ENCODE measurements around the gene MYEOV. TPM values are rescaled to one million over a fixed set of nuclear protein-coding genes. Genes with fewer than 3 reads are reported as not detected.

Gene MYEOV
- 0.65 TPM for polyA plus RNA-seq (ENCODE audit: insufficient read length)

DNA sequence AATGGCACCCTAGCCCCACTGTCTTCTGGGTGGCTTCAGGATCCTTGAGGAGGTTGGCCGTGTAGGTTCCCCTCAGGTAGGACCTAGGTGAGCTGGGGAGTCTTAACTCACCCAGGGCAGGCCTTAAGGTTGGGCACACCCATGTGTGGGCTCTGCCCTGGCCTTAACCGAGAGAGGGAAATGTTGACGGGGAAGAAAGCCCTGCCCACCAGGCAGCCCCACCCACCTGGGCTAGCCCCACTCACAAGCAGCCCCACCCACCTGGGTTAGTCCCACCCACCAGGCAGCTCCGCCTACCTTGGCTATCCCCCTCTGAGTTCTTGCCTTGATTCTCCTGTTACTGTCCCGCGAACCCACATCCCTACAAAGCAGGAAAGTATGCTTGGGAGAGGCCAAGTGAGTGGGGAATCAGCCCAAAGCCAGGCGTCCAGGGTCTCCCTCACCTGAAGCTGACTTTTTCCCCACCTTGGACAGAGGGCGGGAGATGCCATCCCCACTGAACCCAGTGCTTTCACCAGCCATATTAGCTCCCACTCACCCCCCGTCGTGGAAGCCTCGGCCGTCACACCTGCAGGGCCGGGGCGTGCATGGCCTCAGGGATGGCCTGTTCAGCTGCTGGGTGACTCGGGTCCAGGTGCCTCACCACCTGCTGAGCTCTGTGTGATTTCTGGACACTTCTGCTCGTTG, at the start of gene MYEOV:
Gene MYEOV, plus strand, starts transcription at position 337 of the 687 bp plus-strand sequence. CDS start 1,200 bp downstream, outside the sequence.
- DNase-seq, result no peak

DNA sequence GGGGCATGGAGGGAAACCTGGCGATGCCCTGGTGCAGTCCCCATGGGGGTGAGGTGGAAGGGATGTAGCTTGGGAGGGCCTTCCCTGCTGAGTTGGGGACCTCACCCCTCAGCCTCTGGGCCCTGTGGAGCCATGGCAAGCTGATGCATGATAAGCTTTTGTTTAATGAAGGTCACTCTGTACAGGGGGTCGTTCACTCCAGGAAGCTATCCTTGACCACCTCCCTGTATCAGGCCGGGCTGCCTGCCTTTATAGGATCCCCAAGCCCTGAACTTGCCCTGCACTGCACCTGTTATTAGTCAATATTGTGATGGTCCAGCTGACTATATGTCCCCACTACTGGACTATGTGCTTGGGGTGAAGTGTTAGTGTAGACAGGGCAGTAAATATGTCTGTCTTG, 49.7 kb upstream of the MYEOV start:
- DNase-seq, result no peak

DNA sequence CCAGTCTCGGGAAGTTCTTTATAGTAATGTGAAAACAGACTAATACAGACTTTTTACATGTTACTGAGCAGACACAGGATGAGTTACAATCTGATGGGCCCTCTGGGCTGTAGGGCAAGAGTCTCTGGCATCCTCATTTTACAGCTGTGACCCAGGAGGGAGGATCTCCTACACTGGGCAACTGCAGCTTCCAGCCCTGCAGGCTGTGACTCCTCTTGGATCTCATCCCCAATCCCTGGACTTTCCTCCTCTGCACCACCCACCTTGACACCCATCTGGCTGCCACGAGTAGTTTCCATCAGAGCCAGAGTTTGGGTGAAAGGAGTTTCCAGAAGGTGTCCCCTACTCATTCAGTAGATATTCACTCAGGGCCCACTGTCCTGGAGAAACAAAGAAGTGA, 48.9 kb upstream of the MYEOV start:
- DNase-seq, result no peak

DNA sequence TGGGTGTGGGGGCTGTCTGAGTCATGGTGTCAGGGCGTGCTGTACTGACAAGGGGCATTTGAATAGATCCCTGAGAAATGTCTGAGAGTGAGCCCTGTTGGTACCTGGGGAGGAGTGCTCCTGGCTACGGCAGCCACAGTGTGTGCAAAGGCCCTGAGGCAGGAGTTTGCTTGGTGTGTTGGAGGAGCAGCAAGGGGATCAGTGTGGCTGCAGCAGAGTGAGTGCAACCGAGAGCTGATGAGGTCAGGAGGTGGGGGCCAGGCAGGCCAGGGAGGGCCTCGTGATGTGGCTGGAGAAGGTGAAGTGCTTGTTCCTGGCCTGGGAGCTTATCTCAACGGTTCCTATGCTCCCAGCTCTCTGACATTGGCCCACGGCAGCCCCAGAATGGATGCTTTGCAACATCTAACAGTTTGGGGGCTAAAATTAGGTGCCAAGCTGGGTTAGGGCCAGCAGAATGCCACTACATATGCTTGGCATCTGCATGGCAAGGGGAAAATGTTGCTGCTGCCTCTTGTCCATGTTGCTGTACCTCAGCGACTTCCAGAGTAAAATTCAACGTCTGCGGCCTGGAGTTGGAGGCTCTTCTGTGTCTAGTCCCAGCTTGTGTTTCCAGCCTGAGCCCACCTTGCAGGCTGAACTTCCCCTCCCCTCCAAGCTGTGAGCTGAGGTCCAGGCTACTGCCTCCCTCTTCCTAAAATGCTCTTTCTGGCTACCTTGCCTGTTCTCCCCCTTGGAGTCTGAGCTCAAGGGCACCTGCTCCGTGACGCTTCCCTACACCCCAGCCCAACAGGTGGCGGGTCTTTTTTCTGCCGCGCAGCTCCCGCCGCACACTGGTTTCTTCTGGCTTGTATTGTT, 48.2 kb upstream of the MYEOV start:
- DNase-seq, result no peak

DNA sequence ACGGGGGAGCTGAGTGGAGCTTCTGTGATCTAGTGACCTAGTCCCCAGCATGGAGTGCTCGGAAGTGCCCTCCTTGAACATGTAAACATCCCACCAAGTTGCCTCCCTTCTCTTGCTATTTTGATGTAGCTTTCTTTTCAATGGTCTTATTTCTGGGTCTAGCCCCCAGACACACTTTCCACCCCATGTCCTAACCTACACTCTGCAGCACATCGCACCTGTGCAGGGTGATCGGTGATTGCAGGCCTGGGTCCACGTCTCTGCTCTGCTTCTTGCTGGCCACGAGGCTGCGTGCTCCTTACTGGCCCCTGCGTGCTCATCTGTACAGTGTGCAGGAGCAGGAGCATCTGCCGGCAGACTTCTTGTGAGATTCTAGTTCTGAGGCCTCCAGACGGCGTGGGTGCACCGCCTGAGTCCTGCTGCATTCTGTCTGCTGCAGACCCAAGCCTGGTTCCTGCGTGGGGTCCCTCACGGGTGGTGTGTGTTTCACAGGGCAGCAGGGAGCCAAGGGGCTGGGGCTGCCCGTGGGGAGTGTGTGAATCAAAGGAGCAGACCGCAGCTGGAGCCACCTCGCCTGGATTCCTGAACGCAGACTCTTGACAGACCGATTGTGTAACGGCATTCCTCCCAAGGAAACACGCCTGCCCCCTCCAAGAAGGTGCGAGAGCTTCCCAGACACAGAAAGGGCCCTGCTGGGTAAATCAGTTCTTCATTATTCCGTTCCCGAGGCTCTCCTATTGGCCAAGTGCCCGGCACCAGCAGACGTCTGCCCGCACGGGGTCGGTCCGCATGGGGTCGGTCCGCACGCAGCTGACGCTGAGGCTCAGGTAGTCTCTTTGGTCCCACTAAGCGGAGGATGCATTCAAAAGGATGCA, 44.4 kb upstream of the MYEOV start:
- no peak for DNase-seq

DNA sequence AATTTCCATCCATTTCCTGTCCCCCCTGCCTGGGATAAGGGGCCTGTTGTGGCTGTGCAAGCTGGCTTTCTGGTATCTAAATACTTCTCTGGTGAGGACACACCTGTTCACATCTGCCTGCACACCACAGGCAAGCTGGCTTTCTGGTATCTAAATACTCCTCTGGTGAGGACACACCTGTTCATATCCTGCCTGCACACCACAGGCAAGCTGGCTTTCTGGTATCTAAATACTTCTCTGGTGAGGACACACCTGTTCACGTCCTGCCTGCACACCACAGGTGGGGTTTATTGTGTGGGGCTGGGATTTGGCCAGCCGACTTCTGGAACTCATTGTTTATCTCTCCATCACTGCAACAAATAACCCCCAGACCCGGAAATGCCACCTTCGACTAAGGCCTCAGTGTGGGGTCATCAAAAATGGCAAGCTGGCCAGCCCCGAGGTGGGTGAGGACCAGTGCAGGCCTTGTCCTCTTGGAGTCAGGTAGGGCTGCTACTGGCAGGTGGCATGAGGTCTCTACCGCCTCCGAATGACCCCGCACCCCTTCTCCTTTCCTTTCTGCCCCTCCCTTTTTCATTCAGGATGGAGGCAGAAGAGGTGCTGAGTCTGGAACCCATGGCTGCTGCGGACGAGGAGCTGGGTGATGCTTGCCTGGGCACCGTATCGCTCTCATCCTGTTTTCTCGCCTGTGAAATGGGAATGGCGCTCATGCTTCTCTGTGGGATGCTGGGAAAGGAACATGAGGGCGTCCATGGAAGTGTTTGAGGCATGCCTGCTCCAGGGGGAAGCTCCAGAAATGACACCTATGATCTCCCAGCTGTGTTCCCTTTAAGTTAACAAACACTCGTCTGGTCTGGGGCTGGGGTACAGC, 43.5 kb upstream of the MYEOV start:
- no peak for DNase-seq

DNA sequence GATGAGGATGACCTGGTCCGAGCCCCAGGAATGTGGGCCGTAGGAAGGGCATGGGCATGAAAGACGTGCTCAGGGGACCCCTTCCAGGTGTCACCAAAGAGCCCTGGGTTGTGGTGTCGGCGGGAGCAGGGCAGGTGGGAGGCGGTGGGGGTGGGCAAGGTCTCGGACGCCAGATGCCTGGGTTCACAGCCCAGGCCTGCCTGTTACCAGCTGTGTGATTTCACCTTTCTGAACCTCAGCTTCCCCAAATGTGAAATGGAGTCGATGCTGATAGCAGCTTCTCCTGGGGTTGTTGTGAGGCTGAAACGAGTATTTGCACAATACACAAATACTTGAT, 42.9 kb upstream of the MYEOV start:
- no peak for DNase-seq

DNA sequence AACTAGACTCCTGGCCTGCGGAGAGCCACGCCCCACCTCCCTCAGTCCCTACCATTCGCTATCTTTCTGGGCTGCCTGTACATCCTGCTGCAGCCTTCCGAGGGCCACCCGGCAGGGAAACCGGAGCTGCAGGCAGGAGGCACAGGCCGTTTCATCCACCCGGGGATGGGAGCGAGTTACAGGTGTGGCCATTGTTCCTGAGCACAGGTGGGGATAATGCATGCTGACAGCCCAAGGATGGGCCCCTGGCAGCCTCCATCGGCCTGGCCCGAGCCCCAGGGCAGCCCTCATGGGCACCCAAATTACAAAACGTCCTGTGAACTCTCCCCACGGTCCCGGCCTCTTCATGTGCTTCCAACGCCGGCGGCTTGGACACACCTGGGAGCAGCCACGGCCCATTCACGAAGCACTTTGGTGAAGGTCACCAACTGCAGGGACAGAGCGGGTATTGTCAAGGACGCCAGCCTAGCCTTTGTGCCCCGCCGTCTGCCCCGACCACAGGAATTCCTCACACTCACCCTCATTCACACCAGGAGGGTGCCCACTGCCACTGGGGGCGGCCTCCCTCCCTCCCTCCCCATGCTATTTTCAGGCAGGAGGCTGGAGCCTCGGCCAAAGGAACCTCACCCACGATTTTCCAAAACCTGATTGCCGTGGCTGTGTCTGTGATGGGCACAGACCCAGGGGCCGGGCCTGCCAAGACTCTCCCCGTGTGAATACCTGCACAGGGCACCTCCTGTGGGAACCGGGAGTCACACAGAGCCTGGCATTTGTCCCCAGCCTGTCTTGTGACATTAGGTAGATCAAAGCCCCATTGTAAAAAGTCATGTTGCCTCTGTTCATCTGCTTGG, 42.1 kb upstream of the MYEOV start:
- DNase-seq, result no peak

DNA sequence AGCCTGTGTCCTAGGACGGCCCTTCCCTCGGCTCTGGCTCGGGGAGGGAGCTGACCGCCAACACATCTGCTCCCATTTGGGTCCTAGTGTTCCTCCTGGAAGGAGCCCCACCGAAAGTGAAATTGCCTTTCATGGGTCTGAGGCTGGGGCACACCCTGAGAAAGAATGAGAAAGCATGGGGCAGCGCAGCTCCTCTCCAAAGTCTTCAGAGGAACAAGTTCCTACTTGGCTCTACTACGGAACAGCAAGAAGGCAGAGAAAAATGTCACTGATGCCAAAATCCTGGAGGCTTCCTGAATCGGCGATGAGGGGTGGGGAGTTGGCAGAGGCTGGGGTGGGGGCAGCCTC, 41.5 kb upstream of the MYEOV start:
- no peak for DNase-seq

DNA sequence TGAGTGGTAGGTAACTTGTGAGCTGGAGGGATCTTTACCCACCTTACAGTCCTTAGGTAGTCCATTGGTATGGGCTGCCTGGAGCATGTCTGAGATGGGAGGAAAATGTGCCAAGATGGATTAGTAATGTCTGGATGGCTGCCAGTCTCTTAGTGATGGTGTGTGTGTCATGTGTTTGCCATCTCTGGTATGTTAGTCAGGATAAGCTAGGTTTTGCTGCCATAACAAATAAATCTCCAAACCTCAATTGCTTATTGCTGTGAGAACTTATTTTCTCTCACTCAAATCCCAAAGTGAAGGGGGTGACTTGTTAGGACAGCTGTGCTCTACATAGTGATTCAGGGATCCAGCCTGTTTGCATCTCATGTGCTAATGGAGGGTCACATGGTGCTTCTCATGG, 40.9 kb upstream of the MYEOV start:
- DNase-seq, result no peak

DNA sequence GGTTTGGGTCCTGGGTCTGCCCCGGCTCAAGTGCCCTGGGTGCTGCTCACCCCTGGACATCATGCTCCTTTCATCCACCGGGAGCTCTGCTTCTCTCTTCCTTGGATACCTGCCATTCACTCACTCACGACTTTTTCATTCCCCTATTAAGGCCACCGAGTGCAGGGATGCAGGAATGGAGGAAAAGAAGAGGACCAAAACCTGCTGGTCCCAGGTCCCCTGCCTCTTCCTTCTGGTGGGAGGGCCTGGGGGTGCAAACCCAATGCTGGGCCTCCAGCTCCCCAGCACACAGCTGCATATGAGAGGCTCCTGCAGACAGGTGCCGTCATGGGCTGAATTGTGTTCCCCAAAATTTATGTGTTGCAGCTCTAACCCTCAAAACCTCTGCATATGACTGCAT, 36.8 kb upstream of the MYEOV start:
- DNase-seq, result no peak

DNA sequence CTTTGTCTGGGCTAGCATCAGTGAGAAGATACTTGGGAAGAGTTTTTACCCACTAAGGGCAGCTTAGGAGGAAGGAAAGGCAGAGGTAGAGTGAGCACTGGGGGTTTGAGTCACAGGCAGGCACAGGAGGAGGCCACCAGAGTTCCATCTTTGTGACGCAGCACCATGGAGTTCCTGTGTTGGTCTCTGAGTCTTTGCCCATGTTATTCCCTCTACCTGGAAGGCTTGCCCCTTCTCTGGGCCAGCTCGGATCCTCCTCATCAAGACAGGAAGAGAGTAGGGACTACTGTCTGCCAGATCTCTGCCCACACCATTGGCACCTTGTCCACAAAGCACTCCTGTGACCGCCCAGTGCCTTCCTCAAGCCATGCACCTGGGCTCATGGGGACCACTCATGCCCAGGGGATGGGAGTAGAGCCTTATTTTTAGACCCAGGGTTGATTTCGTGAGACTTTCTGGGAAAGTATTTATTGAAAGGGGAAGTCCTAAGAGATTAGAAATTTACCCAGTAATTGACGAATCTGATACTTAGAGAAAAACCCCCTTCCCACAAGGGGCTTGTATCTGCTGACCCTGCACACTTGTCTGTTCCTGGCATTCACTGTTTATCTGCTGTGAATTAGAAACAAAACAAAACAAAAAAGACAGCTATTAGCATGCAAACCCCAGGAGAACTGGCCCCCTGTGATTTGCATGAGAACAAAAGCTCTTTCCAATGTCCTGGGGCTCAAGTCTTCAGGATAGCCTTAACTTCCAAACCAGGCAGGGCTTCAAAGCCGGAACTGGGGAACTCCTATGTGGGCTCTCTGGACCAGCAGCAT, 35.9 kb upstream of the MYEOV start:
- no peak for DNase-seq

DNA sequence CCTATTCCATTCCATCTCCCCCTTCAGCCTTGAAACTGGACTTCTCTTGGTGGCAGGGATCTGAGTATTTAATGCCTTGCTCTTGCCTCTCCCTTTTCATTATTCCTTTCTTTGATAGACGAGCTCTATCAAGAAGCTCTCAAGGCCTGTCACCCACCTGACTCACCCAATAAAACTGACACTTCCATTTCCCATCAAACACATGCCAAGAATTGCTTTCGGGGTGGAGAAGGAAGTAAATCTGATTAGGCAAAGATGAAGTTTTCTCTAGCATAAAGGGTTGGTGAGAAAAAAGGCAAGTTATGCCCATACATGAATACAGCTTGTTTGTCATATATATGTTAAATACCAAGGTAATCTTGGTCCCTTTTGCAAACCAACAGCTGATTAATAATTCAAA, 34.9 kb upstream of the MYEOV start:
- DNase-seq, result no peak

DNA sequence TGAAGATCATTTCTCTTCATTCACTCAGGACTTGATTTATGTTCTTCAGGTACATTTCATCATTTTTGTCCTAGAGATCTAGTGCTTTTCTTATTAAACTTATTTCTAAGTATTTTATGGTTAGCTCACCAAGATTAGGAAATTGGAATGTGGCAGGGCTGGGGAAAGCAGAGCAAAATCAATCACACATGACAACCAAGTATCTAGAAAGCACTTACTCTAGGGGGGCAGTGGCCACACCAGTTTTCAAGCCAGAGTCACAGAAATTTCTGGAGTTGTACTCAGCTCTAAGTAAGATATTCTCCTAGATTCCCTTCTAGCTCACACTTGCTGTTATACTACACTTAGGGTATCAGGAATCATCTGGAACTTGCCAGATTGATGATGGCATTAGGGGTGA, 33.3 kb upstream of the MYEOV start:
- no peak for DNase-seq

DNA sequence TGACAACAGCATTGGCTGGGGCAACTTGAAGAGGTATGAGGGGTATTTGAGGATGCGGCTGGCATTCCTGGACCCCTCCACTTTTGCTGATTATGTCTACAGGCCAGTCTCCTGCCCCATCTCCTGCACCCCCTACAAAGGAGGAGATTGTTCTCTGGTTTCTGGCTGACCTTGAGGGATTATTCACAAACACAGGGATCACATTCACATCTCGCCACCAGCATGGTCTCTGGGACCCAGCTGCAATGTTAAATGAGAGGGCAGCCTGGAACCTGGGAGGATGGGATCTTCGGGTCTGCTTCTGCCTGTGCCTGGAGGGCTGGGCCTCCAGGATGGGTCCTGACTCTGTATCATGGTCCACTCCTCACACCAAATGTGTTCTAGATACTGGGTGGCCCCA, 32.8 kb upstream of the MYEOV start:
- DNase-seq, result no peak

DNA sequence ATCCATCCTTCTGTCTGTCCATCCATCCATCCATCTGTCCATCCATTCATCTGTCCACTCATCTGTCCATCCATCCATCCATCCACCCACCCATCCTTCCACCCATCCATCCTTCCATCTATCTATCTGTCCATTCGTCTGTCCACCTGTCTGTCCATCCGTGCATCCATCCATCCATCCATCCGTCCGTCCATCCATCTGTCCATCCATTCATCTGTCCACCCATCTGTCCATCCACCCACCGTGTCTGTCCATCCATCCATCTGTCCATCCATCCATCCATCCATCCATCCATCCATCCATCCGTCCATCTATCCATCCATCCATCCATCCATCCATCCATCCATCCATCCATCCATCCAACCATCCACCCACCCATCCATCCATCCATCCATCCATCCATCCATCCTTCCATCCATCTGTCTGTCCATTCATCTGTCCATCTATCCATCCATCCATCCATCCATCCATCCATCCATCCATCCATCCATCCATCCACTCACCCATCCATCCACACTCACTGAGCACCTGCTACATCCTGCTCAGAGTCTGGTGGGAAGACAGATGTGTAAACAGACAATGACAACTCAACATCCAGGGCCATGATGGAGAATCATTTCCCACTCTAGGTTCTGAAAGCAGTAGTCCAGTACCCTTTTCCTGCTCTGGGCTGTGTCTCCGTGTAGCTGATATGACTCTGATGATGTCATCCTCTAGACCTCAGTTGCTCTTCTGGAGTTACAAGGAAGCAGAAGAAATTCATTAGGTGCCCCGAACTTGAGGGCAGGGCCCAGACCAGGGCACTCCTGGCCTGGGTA, 30.8 kb upstream of the MYEOV start:
- DNase-seq, result no peak

DNA sequence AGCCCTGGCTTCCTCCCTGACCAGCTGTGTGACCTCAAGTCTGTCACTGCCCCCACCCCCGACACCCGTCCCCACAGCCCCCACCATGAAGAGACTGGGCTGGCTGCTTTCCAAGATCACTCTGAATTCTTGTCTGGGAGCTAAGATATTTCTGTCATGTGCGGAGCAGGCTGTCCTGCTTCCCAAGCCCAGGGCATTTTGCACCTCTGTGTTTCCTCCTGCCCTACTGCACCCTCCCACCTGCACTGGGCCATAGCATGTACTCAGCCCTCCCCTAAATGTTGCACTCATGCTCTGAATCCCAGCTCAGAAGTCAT, 30.3 kb upstream of the MYEOV start:
- DNase-seq, result no peak

DNA sequence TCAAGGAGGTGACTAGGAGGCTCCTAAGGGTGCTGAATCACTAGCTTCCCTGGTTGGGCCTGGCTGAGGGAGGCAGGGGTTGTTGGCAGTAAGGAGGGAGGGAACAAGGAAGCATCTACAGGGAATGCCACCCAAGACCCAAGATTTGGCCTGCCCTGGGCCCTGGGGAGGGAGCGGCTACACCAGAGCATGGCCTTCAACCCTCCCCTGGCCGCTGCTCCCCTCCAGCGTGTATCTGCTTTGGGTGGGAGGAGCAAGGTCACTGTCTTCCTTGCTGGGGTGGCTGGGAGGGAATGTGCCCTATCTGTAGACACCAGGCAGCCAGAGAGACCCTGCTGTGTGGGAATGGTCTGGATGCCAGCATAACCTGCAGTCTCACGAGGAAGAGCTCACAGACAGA, 29.5 kb upstream of the MYEOV start:
- no peak for DNase-seq

DNA sequence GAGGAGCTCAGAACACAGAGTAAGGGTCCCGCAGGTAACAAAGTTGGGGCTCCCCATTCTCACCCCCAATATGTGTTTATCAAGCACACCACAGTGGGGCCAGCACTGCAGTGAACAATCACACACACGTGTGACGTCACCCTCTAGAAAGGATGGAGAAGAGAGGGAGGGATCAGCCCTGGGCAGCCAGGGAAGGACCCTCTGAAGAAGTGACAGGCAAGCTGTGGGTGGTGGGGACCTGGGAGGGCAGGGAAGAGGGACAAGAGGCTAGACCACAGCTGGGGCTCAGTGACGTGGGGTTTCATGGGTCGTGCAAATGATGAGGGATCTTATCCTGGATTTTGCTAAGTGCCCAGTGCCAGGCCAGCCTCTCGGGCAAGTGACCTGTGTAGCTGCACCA, 28.7 kb upstream of the MYEOV start:
- DNase-seq, result no peak

Data from hindlimb muscle (tissue), 1 donor.